CD4-positive, alpha-beta T cell treated with Interleukin-12 subunit alpha and Interleukin-12 subunit beta, for 1 hour (primary cell): ENCODE results near the gene CACNG5.

ENCODE experiments used
- DNase-seq: peaks from one replicate; pipeline ENCODE4 v3.0.0-alpha.2; 2020

CACNG5 gene

DNA sequence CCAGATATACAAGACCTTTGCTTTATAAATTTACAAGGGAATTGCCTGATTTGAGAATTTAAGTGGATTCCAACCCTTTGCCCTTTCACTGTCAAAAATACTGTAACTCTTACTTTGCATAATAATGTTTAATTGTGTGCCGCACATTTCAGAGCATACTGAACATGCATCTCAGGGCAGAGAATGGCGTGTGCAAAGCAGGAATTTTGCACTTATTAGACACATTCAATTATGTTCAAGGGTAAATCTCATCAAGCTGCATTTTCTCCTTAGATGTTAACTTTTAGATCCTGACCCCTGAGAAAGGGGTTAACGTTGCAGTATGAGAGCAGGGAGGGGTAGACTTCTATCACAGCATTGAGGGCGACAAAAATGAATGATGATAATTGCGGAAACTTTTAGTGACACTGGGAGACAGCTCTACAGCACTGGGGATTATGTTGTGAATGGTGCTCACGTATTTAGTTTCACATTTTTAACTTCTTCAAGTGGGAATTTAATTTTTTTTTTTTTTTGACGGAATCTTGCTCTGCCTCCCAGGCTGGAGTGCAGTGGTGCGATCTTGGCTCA is 75.0 kb downstream of the CACNG5 start:
- no peak for DNase-seq

DNA sequence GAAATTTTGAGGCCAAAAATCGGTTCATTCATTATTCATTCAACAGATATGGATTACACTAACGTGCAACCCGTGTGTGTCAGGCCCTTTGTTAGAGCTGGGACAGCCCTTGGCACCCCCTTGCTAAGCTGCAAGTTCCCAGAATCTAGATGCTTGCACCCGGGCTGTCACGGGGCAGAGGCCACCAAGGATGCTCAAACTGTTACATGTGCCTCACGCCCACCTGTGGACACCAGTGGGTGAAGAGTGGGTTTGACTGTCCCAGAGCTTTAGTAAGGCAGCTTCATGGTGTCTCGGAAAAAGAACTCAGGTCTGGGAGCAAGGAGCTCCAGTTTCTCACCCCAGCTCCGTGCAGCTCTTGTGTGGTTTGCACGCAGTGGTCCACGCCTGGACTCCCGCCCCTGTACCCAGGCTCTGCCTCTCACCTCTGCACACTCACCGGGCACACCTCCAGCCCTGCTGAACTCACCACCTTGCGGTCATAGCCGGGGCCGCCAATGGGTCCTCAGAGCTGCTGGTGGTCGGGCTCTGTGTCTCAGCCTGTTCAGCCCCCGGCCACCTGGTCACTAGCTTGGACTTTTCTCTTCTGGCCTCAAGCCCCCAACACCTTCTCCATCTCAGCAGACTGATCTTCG is 75.9 kb downstream of the CACNG5 start:
- DNase-seq, result no peak

GRCh38 chr17:66915204-66915611 is 80.3 kb downstream of the CACNG5 start:
- no peak for DNase-seq

- DNase-seq, result no peak
Observed at GRCh38 chr17:66915792-66916191, 80.9 kb downstream of the CACNG5 start.

DNA sequence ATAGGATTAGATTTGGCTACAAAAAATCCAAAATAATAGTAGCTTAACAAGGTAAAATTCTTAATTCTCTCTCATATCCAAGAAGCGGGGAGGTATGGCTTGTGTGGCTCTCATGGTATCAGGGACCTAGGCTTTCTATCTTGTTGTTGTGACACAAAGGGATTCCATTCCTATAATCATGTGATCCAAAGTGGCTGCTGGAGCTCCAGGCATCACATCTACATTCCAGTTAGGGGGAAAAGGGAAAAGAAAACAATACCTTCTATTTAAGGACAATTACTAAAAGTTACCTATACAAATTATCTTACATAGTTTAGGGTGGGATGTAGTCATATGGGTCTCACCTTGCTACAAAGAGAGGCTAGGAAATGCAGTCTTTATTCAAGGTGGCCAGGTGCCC is 82.0 kb downstream of the CACNG5 start:
- DNase-seq, result no peak

DNA sequence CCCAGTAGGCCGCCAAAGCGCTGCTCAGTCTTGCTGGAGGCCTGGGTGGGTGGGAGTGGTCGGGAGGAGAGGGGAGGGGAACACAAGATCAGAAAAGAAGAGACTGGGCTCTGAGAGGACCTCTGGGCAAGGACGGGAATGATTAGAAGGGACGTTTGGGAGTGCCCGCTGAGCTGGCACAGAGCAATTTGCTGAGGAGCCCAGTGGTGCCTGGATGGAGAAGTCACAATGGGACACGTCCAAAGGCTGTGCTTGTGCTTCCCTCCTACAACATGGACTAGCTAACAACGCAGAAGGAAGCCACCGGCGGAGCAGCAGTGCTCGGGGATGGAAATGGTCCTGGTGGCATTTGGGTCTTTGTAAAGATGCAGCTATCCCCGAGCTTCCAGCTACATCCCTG is 84.0 kb downstream of the CACNG5 start:
- DNase-seq, result no peak

GRCh38 chr17:66920435-66920834 is 85.5 kb downstream of the CACNG5 start:
- no peak for DNase-seq

- no peak for DNase-seq
Observed at GRCh38 chr17:66920950-66921349, 86.0 kb downstream of the CACNG5 start.

DNA sequence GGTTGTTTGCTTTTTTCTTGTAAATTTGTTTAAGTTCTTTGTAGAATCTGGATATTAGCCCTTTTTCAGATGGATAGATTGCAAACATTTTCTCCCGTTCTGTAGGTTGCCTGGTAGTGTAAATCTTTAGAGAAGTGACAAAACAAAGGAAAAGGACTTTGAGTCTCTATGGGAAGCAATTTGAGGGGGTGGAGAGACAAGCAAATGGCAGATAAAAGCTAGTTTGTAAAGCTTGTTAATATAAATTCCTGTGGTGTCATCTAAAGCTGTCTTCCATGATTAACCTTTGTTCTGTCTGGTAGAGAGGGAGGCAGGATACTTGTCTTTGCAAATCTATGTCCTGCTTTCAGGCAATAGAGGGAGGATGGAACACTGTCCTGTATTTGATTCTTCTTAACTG is 89.0 kb downstream of the CACNG5 start:
- DNase-seq, result no peak

- DNase-seq, result no peak
Observed at GRCh38 chr17:66925811-66926500, 91.0 kb downstream of the CACNG5 start.

GRCh38 chr17:66928949-66929348 is 94.0 kb downstream of the CACNG5 start:
- no peak for DNase-seq

DNA sequence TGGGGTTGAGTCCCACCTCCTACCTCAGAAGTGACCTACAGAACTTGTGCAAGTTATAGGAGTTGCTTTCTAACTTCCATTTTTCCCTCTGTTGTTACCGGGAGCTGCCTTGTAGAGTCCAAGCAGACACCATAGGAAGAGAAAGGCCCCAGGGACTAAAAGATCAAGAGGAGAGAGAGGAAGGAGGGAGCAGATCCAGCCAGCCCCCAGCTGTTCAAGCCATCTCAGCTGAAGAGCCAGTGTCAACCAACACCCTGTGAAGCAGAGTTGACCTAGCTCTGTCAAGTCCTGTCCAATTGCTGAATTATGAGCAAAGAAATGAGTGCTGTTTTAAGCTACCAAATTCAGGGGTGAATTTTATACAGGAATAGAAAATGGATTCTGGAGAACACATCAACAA is 94.7 kb downstream of the CACNG5 start:
- DNase-seq, result no peak

DNA sequence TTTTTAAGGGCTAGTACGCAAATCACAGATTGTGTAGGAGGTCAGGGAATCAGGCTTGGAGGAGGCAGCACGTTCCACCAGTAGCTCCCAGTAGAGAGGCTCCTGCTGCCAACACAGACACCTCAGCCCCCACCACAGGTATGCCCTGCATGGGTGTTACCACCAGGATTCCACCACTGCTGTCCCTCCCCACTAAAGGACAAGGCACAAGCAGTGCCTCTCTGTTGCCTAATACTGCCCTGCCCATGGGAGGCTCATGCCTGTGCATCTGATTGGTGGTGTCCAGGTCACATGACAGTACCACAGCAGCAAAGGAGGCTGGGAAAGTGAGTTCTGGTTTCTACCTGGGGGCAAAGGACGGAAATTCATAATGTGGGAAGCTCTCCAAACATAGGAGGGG is 96.0 kb downstream of the CACNG5 start:
- no peak for DNase-seq

- DNase-seq, result no peak
Observed at GRCh38 chr17:66932311-66932710, 97.4 kb downstream of the CACNG5 start.

DNA sequence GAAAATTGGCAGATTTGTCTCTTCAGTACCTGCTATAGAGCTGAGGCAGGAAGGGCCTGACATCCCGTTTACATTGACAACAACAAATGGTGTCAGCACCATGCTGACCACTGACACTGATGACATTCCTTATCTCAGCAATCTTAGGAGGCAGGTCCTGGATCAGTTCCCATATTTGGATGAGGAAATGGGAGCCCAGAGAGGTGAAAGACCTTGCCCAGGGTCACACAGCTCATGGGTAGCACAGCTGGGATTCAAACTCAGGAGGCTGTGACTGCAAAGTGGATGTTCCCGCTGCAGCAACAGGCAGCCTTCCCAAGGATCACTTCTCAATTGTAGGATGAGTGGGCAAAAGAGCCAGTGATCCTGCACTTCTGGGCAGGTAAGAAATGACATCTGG is 99.1 kb downstream of the CACNG5 start:
- DNase-seq, result no peak
